Ammon's horn (tissue), 1 donor: ENCODE results near the gene LRRC41.
"Not testable (repeated sequence)": the region's sequence is repeated elsewhere in the genome, so short reads cannot be mapped to it uniquely, and the experiment has no call there.

Experiments
- DNase-seq: peaks from one replicate; pipeline ENCODE4 v3.0.0-alpha.2; 2016; ENCODE audit warnings: low spot score

LRRC41 gene

GRCh38 chr1:46303038-46303871 lies at the start of gene LRRC41, which contains the start of gene UQCRH:
LRRC41 (minus strand) TSS chr1:46303616; CDS start chr1:46303322, 294 bp downstream.
UQCRH (plus strand) TSS chr1:46303698; CDS start chr1:46303767, 69 bp downstream.
- peak; percentile 98 for DNase-seq

GRCh38 chr1:46352363-46352762 lies 48.9 kb upstream of the LRRC41 start:
- DNase-seq, result no peak

GRCh38 chr1:46345281-46345680 lies 41.9 kb upstream of the LRRC41 start:
- DNase-seq, result no peak

- no peak for DNase-seq
Observed at GRCh38 chr1:46344481-46344880, 41.1 kb upstream of the LRRC41 start.

GRCh38 chr1:46343705-46344104 lies 40.3 kb upstream of the LRRC41 start:
- no peak for DNase-seq

GRCh38 chr1:46343351-46343695 lies 39.9 kb upstream of the LRRC41 start:
- no peak for DNase-seq

GRCh38 chr1:46342677-46343350 lies 39.4 kb upstream of the LRRC41 start:
- no peak for DNase-seq

GRCh38 chr1:46342084-46342656 lies 38.8 kb upstream of the LRRC41 start:
- no peak for DNase-seq

GRCh38 chr1:46341222-46342083 lies 38.0 kb upstream of the LRRC41 start:
- no peak for DNase-seq

- DNase-seq, result peak; percentile 96
Observed at GRCh38 chr1:46340404-46341221, 37.2 kb upstream of the LRRC41 start, which contains the start of gene NSUN4. NSUN4 (plus strand) TSS chr1:46340807; CDS start chr1:46340827, 20 bp downstream.

- not testable (repeated sequence) for DNase-seq
Observed at GRCh38 chr1:46337409-46337808, 34.0 kb upstream of the LRRC41 start.

GRCh38 chr1:46335081-46335480 lies 31.7 kb upstream of the LRRC41 start:
- DNase-seq, result no peak

- no peak for DNase-seq
Observed at GRCh38 chr1:46334030-46334384, 30.6 kb upstream of the LRRC41 start.

- no peak for DNase-seq
Observed at GRCh38 chr1:46333300-46334029, 30.0 kb upstream of the LRRC41 start.

- DNase-seq, result not testable (repeated sequence)
Observed at GRCh38 chr1:46331786-46332540, 28.5 kb upstream of the LRRC41 start.

- DNase-seq, result not testable (repeated sequence)
Observed at GRCh38 chr1:46330381-46330780, 27.0 kb upstream of the LRRC41 start.

- DNase-seq, result not testable (repeated sequence)
Observed at GRCh38 chr1:46329807-46330206, 26.4 kb upstream of the LRRC41 start.

- not testable (repeated sequence) for DNase-seq
Observed at GRCh38 chr1:46328182-46328581, 24.8 kb upstream of the LRRC41 start.

- DNase-seq, result not testable (repeated sequence)
Observed at GRCh38 chr1:46325285-46326076, 22.1 kb upstream of the LRRC41 start.
